OCI-LY7 (cell line): ENCODE data around the gene DOCK3.

Experiments used
- CTCF ChIP-seq: fragments of 200-600 bp; sonication (generic); conservative IDR thresholded peaks from 2 replicates; pipeline ENCODE4 v1.5.1; 2014; ENCODE audit warnings: mild to moderate bottlenecking, antibody characterized with exemption, low read length, moderate library complexity, mixed read lengths
- EZH2phosphoT487 ChIP-seq: fragments of 200-600 bp; sonication (generic); IDR thresholded peaks from 2 replicates; pipeline ENCODE4 v1.6.1; 2018; ENCODE audit warnings: low read depth, borderline replicate concordance, mild to moderate bottlenecking, mixed run types, antibody characterized with exemption, low read length, moderate library complexity, mixed read lengths

GRCh38 chr3:50637011-50637410 is 37.7 kb upstream of the DOCK3 start:
- no peak for TF ChIP-seq CTCF
- TF ChIP-seq EZH2phosphoT487 = no peak
